Measurements from ENCODE around the gene ST3GAL4. TPM values are rescaled to one million over a fixed set of nuclear protein-coding genes. Genes with fewer than 3 reads are reported as not detected.

The ST3GAL4 gene
- total and polyA plus RNA-seq, 7 experiments from 2014 or later: 2.7 to 13.4 (median 4.1) TPM

- peaks cover 0 to 14% (median 7%) of the 10 kb centered on the region in 7 donors for H3K4me1 Mint-ChIP-seq
- POLR2A ChIA-PET: no interaction called here
- no peak overlapping the region for H3K27ac Mint-ChIP-seq
- DNase-seq (no peak), ATAC-seq (no peak)
- Histone ChIP-seq H3K4me3 (ENCODE audit: low read length) (no peak overlapping the region), H3K27me3 (ENCODE audit: control insufficient read depth in 2 of 2, insufficient read depth in 2 of 2, low read length in 2 of 2) (no peaks in the 10 kb centered on the region), H3K4me1 (ENCODE audit: control insufficient read depth in 2 of 2, insufficient read depth in 2 of 2, low read length in 2 of 2) (no peaks in the 10 kb centered on the region), H3K36me3 (ENCODE audit: control insufficient read depth in 2 of 3, insufficient read depth in 3 of 3, low read length in 3 of 3) (no peaks in the 10 kb centered on the region), H3K27ac (ENCODE audit: low read depth, low read length) (no peak overlapping the region), H3K9me3 (ENCODE audit: control insufficient read depth in 2 of 3, low read length in 3 of 3) (no peaks in the 10 kb centered on the region)
- H3K36me3 Mint-ChIP-seq: no peaks in the 10 kb centered on the region
- H3K9me3 Mint-ChIP-seq: no peaks in the 10 kb centered on the region
- CTCF ChIA-PET: no interaction called here
- H3K27me3 Mint-ChIP-seq: peaks cover 0 to 14% (median 0%) of the 10 kb centered on the region in 5 donors
- intact Hi-C loops (cut with micrococcal nuclease): no loop called here
- no peak overlapping the region for H3K4me3 Mint-ChIP-seq
Observed at GRCh38 chr11:126424471-126425039, 69.1 kb downstream of the ST3GAL4 start.

GRCh38 chr11:126426106-126426505 lies 70.6 kb downstream of the ST3GAL4 start:
- H3K4me3 ChIP-seq (ENCODE audit: low read length): no peak overlapping the region
- no peaks in the 10 kb centered on the region for H3K36me3 Mint-ChIP-seq
- DNase-seq (no peak), ATAC-seq (no peak)
- intact Hi-C loops (cut with micrococcal nuclease): no loop called here
- POLR2A ChIA-PET: no interaction called here
- no peaks in the 10 kb centered on the region for H3K27me3 ChIP-seq (ENCODE audit: control insufficient read depth in 2 of 2, insufficient read depth in 2 of 2, low read length in 2 of 2)
- H3K27me3 Mint-ChIP-seq: peaks cover 0 to 8% (median 0%) of the 10 kb centered on the region in 5 donors
- no peak overlapping the region for H3K27ac Mint-ChIP-seq
- no peaks in the 10 kb centered on the region for H3K36me3 ChIP-seq (ENCODE audit: control insufficient read depth in 2 of 3, insufficient read depth in 3 of 3, low read length in 3 of 3)
- H3K27ac ChIP-seq (ENCODE audit: low read depth, low read length): no peak overlapping the region
- no peaks in the 10 kb centered on the region for H3K9me3 ChIP-seq (ENCODE audit: control insufficient read depth in 2 of 3, low read length in 3 of 3)
- peaks cover 0 to 10% (median 0%) of the 10 kb centered on the region in 7 donors for H3K4me1 Mint-ChIP-seq
- CTCF ChIA-PET: interaction anchor here (2.0 kb wide), 1 partner anchor 14 kb away, joined by 4 read pairs; no protein-coding TSS in a partner anchor
- H3K4me1 ChIP-seq (ENCODE audit: control insufficient read depth in 2 of 2, insufficient read depth in 2 of 2, low read length in 2 of 2): no peaks in the 10 kb centered on the region
- H3K9me3 Mint-ChIP-seq: no peaks in the 10 kb centered on the region
- no peak overlapping the region for H3K4me3 Mint-ChIP-seq

GRCh38 chr11:126426820-126427749 lies 71.6 kb downstream of the ST3GAL4 start:
- H3K36me3 ChIP-seq (ENCODE audit: control insufficient read depth in 2 of 3, insufficient read depth in 3 of 3, low read length in 3 of 3): no peaks in the 10 kb centered on the region
- no peaks in the 10 kb centered on the region for H3K27me3 ChIP-seq (ENCODE audit: control insufficient read depth in 2 of 2, insufficient read depth in 2 of 2, low read length in 2 of 2)
- Mint-ChIP-seq H3K9me3 (no peaks in the 10 kb centered on the region), H3K27ac (no peak overlapping the region), H3K4me3 (no peak overlapping the region), H3K4me1 (peaks cover 0 to 10% (median 0%) of the 10 kb centered on the region in 7 donors), H3K36me3 (no peaks in the 10 kb centered on the region), H3K27me3 (peaks cover 0 to 8% (median 0%) of the 10 kb centered on the region in 5 donors)
- no peak overlapping the region for H3K4me3 ChIP-seq (ENCODE audit: low read length)
- ATAC-seq (no peak), DNase-seq (no peak)
- H3K4me1 ChIP-seq (ENCODE audit: control insufficient read depth in 2 of 2, insufficient read depth in 2 of 2, low read length in 2 of 2): no peaks in the 10 kb centered on the region
- no peak overlapping the region for H3K27ac ChIP-seq (ENCODE audit: low read depth, low read length)
- no peaks in the 10 kb centered on the region for H3K9me3 ChIP-seq (ENCODE audit: control insufficient read depth in 2 of 3, low read length in 3 of 3)
- ChIA-PET POLR2A (no interaction called here), CTCF (interaction anchor here (2.0 kb wide), 1 partner anchor 13 kb away, joined by 4 read pairs; no protein-coding TSS in a partner anchor)
- intact Hi-C loops (cut with micrococcal nuclease): no loop called here

GRCh38 chr11:126430581-126431335 lies 75.3 kb downstream of the ST3GAL4 start:
- Histone ChIP-seq H3K27me3 (ENCODE audit: control insufficient read depth in 2 of 2, insufficient read depth in 2 of 2, low read length in 2 of 2) (no peaks in the 10 kb centered on the region), H3K4me1 (ENCODE audit: control insufficient read depth in 2 of 2, insufficient read depth in 2 of 2, low read length in 2 of 2) (no peaks in the 10 kb centered on the region), H3K27ac (ENCODE audit: low read depth, low read length) (no peak overlapping the region), H3K9me3 (ENCODE audit: control insufficient read depth in 2 of 3, low read length in 3 of 3) (no peaks in the 10 kb centered on the region), H3K36me3 (ENCODE audit: control insufficient read depth in 2 of 3, insufficient read depth in 3 of 3, low read length in 3 of 3) (no peaks in the 10 kb centered on the region), H3K4me3 (ENCODE audit: low read length) (no peak overlapping the region)
- Mint-ChIP-seq H3K27ac (no peak overlapping the region), H3K4me1 (peaks cover 0 to 10% (median 0%) of the 10 kb centered on the region in 7 donors), H3K27me3 (no peaks in the 10 kb centered on the region), H3K36me3 (no peaks in the 10 kb centered on the region), H3K9me3 (no peaks in the 10 kb centered on the region), H3K4me3 (no peak overlapping the region)
- ATAC-seq (no peak), DNase-seq (no peak)
- intact Hi-C loops (cut with micrococcal nuclease): no loop called here
- ChIA-PET CTCF (interaction anchor here (1.4 kb wide), 1 partner anchor 50 kb away, joined by 5 read pairs; no protein-coding TSS in a partner anchor), POLR2A (no interaction called here)

GRCh38 chr11:126431401-126432064 lies 76.0 kb downstream of the ST3GAL4 start:
- ChIA-PET CTCF (interaction anchor here (1.4 kb wide), 1 partner anchor 49 kb away, joined by 5 read pairs; no protein-coding TSS in a partner anchor), POLR2A (no interaction called here)
- Histone ChIP-seq H3K9me3 (ENCODE audit: control insufficient read depth in 2 of 3, low read length in 3 of 3) (no peaks in the 10 kb centered on the region), H3K27ac (ENCODE audit: low read depth, low read length) (no peak overlapping the region), H3K4me1 (ENCODE audit: control insufficient read depth in 2 of 2, insufficient read depth in 2 of 2, low read length in 2 of 2) (no peaks in the 10 kb centered on the region), H3K4me3 (ENCODE audit: low read length) (no peak overlapping the region), H3K27me3 (ENCODE audit: control insufficient read depth in 2 of 2, insufficient read depth in 2 of 2, low read length in 2 of 2) (no peaks in the 10 kb centered on the region), H3K36me3 (ENCODE audit: control insufficient read depth in 2 of 3, insufficient read depth in 3 of 3, low read length in 3 of 3) (no peaks in the 10 kb centered on the region)
- H3K27ac Mint-ChIP-seq: no peak overlapping the region
- no peak for DNase-seq
- H3K4me3 Mint-ChIP-seq: peak overlapping the region in 1 of 10 donors; percentile 47
- no peak for ATAC-seq
- H3K27me3 Mint-ChIP-seq: no peaks in the 10 kb centered on the region
- H3K9me3 Mint-ChIP-seq: no peaks in the 10 kb centered on the region
- no peaks in the 10 kb centered on the region for H3K36me3 Mint-ChIP-seq
- intact Hi-C loops (cut with micrococcal nuclease): no loop called here
- peaks cover 0 to 8% (median 0%) of the 10 kb centered on the region in 7 donors for H3K4me1 Mint-ChIP-seq

DNA sequence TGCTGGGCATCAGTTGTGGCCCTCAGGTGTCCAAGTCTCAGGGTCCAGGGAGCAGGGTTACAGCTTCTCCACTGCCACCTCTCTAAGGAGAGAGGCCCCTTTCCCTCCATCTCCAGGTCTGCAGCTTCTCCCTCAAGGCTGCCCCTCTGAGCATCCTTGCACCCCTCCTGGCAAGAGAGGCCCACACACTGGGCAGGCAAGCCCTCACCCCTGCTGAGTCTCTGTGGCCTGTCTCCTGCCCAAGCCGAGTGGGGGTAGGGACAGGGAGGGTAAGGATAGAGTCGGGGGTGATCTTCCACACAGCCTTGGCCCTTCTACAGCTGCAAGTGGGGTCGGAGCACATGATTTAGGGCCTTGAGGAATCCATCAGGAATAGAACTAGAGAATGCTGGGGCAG lies 76.6 kb downstream of the ST3GAL4 start:
- ChIA-PET POLR2A (no interaction called here), CTCF (interaction anchor here (1.4 kb wide), 1 partner anchor 48 kb away, joined by 5 read pairs; no protein-coding TSS in a partner anchor)
- DNase-seq: no peak
- H3K36me3 ChIP-seq (ENCODE audit: control insufficient read depth in 2 of 3, insufficient read depth in 3 of 3, low read length in 3 of 3): no peaks in the 10 kb centered on the region
- no peak overlapping the region for H3K4me3 ChIP-seq (ENCODE audit: low read length)
- no peak for ATAC-seq
- no peak overlapping the region for H3K27ac ChIP-seq (ENCODE audit: low read depth, low read length)
- H3K4me3 Mint-ChIP-seq: no peak overlapping the region
- H3K4me1 ChIP-seq (ENCODE audit: control insufficient read depth in 2 of 2, insufficient read depth in 2 of 2, low read length in 2 of 2): no peaks in the 10 kb centered on the region
- no peak overlapping the region for H3K27ac Mint-ChIP-seq
- no peaks in the 10 kb centered on the region for H3K27me3 ChIP-seq (ENCODE audit: control insufficient read depth in 2 of 2, insufficient read depth in 2 of 2, low read length in 2 of 2)
- H3K9me3 ChIP-seq (ENCODE audit: control insufficient read depth in 2 of 3, low read length in 3 of 3): no peaks in the 10 kb centered on the region
- no peaks in the 10 kb centered on the region for H3K36me3 Mint-ChIP-seq
- H3K4me1 Mint-ChIP-seq: peaks cover 0 to 3% (median 0%) of the 10 kb centered on the region in 7 donors
- H3K27me3 Mint-ChIP-seq: no peaks in the 10 kb centered on the region
- intact Hi-C loops (cut with micrococcal nuclease): no loop called here
- no peaks in the 10 kb centered on the region for H3K9me3 Mint-ChIP-seq
